Measurements from ENCODE around the gene FAT2.

- TF ChIP-seq CTCF (IDR thresholded peaks at IDR 0.05; ENCODE audit: low read depth, low read length) = no peak
- TF ChIP-seq EZH2phosphoT487 (IDR thresholded peaks at IDR 0.05; ENCODE audit: low read depth) = no peak
These were observed 27.8 kb upstream of the FAT2 start for GRCh38 chr5:151618907-151619306.
